Suprapubic skin (tissue), 4 donors: Measurements from ENCODE around the gene TRIM9. TPM values are rescaled to one million over a fixed set of nuclear protein-coding genes. Genes with fewer than 3 reads are reported as not detected.
"Not testable (repeated sequence)": the region's sequence is repeated elsewhere in the genome, so short reads cannot be mapped to it uniquely, and the experiment has no call there.

Experiments used
- DNase-seq, 2 donors: peaks; one replicate each; pipeline ENCODE4 v3.0.0-alpha.2; 2019; ENCODE audit warnings: low spot score in 2 of 2
- H3K27ac ChIP-seq: fragments of 200-600 bp; sonication (generic); one replicate; pipeline ENCODE4 v1.5.1; 2019
- H3K27me3 ChIP-seq: fragments of 200-600 bp; sonication (generic); one replicate; pipeline ENCODE4 v1.5.1; 2019
- H3K36me3 ChIP-seq: fragments of 200-600 bp; sonication (generic); one replicate; pipeline ENCODE4 v1.5.1; 2019
- H3K4me1 ChIP-seq: fragments of 200-600 bp; sonication (generic); one replicate; pipeline ENCODE4 v1.5.1; 2019
- H3K4me3 ChIP-seq: fragments of 200-600 bp; sonication (generic); one replicate; pipeline ENCODE4 v1.5.1; 2019; ENCODE audit warnings: mild to moderate bottlenecking
- H3K9me3 ChIP-seq: fragments of 200-600 bp; sonication (generic); one replicate; pipeline ENCODE4 v1.5.1; 2019
- EP300 ChIP-seq: sonication (generic); formaldehyde crosslinking; IDR thresholded peaks from one replicate; pipeline ENCODE4 v1.6.1; 2017; ENCODE audit warnings: antibody characterized with exemption
- POLR2A ChIP-seq, 2 donors: fragments of 450-650 bp; IDR thresholded peaks; one replicate each; pipeline ENCODE4 v1.6.1; 2017; ENCODE audit warnings: antibody characterized with exemption in 2 of 2, mild to moderate bottlenecking in 2 of 2, moderate library complexity in 2 of 2
- POLR2AphosphoS5 ChIP-seq, 3 donors: sonication (generic); formaldehyde crosslinking; IDR thresholded peaks; one replicate each; pipeline ENCODE4 v1.6.1; 2017; ENCODE audit warnings: antibody characterized with exemption in 3 of 3
- WGBS: methylation state at CpG from one replicate; pipeline ENCODE4 v1.1.5; 2018; 5-methylcytosine and 5-hydroxymethylcytosine counted together
- total RNA-seq, 4 donors: library from RNA; depleted of rRNA; stranded (reverse); fragments of >200 nt; gene quantifications; one replicate each; pipeline ENCODE4 v1.1.0, GENCODE V29; 2016
- TF ChIP-seq, protein P1 (sequence below), 2 donors: fragments of 200-600 bp in 1 of 2; fragments of 450-650 bp in 1 of 2; sonication (generic) in 1 of 2; IDR thresholded peaks; one replicate each; pipeline ENCODE4 v1.5.1; 2016 to 2019; ENCODE audit warnings: antibody characterized with exemption in 2 of 2, mild to moderate bottlenecking in 1 of 2, moderate library complexity in 1 of 2

TRIM9 gene
- total RNA-seq, 4 donors from 2014 or later: 0.45 to 5.0 (median 1.8) TPM

DNA sequence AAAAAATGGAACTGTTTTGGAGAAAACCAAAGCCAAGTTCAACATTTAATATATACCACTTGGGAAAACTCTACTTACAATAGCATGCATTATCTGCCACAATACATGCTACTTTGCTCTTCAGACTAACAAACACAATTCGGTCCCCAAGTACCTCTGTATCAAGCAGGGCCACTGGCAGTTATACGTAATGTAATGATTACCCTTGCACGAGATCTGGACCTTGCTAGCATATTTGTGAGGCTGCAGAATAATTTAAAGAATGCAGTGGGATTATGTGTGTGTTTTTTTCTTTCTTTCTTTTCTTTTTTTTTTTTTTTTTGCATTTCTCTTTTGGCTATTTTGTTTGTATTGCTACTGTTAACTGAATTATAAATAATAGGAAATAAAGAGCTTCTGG lies 127.8 kb downstream of the TRIM9 start:
- Histone ChIP-seq H3K4me1 (peaks cover under 1% of the 10 kb centered on the region), H3K36me3 (no peaks in the 10 kb centered on the region), H3K27ac (no peak overlapping the region), H3K4me3 (no peak overlapping the region), H3K9me3 (no peaks in the 10 kb centered on the region), H3K27me3 (peaks cover 3% of the 10 kb centered on the region)
- DNase-seq: no peak
- WGBS: 44% methylated on average over 3 of the region's 3 CpGs
- TF ChIP-seq POLR2AphosphoS5 (IDR thresholded peaks at IDR 0.05) (no peak), POLR2A (IDR thresholded peaks at IDR 0.05) (no peak), EP300 (no peak)
- TF ChIP-seq, protein P1, sequence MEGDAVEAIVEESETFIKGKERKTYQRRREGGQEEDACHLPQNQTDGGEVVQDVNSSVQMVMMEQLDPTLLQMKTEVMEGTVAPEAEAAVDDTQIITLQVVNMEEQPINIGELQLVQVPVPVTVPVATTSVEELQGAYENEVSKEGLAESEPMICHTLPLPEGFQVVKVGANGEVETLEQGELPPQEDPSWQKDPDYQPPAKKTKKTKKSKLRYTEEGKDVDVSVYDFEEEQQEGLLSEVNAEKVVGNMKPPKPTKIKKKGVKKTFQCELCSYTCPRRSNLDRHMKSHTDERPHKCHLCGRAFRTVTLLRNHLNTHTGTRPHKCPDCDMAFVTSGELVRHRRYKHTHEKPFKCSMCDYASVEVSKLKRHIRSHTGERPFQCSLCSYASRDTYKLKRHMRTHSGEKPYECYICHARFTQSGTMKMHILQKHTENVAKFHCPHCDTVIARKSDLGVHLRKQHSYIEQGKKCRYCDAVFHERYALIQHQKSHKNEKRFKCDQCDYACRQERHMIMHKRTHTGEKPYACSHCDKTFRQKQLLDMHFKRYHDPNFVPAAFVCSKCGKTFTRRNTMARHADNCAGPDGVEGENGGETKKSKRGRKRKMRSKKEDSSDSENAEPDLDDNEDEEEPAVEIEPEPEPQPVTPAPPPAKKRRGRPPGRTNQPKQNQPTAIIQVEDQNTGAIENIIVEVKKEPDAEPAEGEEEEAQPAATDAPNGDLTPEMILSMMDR (IDR thresholded peaks at IDR 0.05): no peak

DNA sequence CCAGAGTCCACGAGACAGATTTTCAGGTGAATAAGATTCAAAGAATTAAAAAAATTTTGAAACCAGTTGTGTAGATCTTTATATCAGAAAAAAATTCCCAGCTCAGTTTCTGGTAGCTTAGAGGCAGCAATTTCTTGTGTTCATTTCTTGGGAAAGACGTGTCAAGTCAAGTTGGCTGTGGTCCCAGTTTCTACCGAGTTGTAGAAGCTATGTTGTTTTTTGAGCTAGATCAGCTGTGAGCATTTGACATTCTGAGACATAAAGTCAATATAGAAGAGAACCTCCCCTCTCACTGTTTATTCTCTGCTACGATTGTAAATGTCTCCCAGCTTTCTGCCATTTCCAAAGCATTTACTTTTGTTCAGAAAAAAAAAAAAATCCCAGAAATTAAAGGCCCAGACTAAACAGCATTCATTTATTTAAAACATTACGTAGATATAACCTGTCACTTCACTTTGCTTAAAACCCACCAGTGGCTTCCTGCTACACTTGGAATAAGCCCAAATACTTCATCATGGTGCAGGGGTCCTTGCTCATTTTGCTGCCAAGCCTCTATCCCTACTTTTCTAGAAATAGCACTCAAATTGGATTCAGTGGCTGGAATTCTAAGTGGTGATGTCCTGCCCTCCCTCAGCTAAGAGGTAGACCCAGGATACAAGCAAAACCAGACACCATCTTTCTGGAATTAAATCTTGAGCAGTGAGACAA lies 130.1 kb downstream of the TRIM9 start:
- Histone ChIP-seq H3K36me3 (no peaks in the 10 kb centered on the region), H3K4me1 (peaks cover 16% of the 10 kb centered on the region), H3K27me3 (peaks cover 2% of the 10 kb centered on the region), H3K4me3 (no peak overlapping the region), H3K9me3 (no peaks in the 10 kb centered on the region), H3K27ac (no peak overlapping the region)
- no peak for TF ChIP-seq EP300
- TF ChIP-seq POLR2A (IDR thresholded peaks at IDR 0.05): no peak
- TF ChIP-seq, protein P1 (IDR thresholded peaks at IDR 0.05): no peak
- TF ChIP-seq POLR2AphosphoS5 (IDR thresholded peaks at IDR 0.05): no peak
- no peak for DNase-seq
- WGBS: 40% methylated on average over 5 of the region's 5 CpGs

DNA sequence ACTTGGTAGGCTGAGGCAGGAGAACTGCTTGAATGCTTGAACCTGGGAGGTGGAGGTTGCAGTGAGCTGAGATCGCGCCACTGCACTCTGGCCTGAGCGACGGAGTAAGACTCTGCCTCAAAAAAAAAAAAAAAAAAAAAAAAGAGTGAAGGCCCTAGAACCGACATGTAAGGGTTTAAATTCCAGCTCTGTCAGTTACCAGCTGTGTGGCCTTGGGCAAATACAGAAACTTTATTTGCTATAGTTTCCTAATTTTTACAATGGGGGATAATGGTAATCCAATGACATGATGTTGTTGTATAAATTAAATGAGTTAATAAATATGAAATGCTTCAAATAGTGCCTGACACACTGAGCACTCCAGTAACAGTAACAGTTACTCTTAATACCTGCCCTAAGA lies 131.0 kb downstream of the TRIM9 start:
- 95% methylated on average over 5 of the region's 5 CpGs for WGBS
- DNase-seq: no peak

DNA sequence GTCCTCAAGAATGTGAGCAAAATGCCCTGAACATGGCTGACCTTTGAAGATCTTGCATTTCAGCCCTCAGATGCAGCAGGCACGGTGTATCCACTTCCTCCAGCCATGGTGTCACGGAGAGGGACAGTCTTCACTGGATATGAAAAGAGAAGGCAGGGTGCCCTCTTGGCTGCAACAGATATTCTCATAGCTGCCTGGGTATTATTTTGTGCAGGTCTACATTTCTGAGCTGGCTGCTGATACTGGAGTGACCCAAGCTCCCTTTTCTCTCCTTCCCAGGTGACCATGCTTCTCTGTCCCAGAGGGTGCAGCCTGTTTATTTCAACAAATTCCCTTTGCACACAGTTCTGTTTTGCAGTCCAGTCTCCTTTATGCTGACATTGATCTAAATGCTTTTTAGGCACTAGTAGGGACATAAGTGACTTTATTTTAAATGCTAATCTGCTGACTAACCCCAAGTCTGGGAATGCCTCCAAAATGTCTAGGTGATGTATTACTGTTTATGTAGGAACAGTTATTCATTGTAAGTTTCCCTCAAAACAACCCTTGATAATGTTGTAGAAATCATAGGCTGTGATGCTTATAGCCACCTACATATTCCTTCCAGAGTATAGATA lies 133.2 kb downstream of the TRIM9 start:
- H3K27ac ChIP-seq: no peak overlapping the region
- DNase-seq: no peak

More for the DNA sequence above, 131.0 kb downstream of the TRIM9 start:
- Histone ChIP-seq H3K36me3 (no peaks in the 10 kb centered on the region), H3K27ac (no peak overlapping the region), H3K27me3 (no peaks in the 10 kb centered on the region), H3K4me1 (peaks cover 16% of the 10 kb centered on the region), H3K9me3 (no peaks in the 10 kb centered on the region), H3K4me3 (no peak overlapping the region)
- TF ChIP-seq POLR2A (IDR thresholded peaks at IDR 0.05): no peak
- TF ChIP-seq POLR2AphosphoS5 (IDR thresholded peaks at IDR 0.05): no peak
- TF ChIP-seq EP300: no peak
- TF ChIP-seq, protein P1 (IDR thresholded peaks at IDR 0.05): no peak

DNA sequence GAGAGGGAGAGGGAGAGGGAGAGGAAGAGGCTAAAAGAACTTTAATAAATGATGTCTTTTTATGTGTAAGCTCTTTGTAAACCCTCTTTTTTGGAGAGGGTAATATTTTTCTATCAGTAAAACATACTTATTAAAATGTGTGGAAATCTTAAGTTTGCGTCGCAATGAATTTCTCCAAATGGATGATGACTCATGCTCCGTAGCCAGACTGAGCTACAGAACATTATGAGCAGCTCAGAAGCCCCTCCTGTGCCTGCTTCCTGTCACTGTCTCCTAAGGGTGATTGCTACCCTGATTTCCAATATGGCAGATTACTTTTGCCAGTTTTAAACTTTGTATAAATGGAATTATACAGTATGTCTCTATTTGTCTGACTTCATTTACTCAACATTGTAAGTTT lies 137.6 kb downstream of the TRIM9 start:
- Histone ChIP-seq H3K4me1 (peaks cover 38% of the 10 kb centered on the region), H3K27me3 (no peaks in the 10 kb centered on the region), H3K9me3 (no peaks in the 10 kb centered on the region), H3K27ac (no peak overlapping the region), H3K4me3 (no peak overlapping the region), H3K36me3 (no peaks in the 10 kb centered on the region)
- 68% methylated on average over 3 of the region's 3 CpGs for WGBS
- DNase-seq: no peak
- TF ChIP-seq POLR2A (IDR thresholded peaks at IDR 0.05) (no peak), EP300 (no peak), POLR2AphosphoS5 (IDR thresholded peaks at IDR 0.05) (no peak)
- TF ChIP-seq, protein P1 (IDR thresholded peaks at IDR 0.05): no peak

More for the DNA sequence above, 133.2 kb downstream of the TRIM9 start:
- TF ChIP-seq, protein P1 (IDR thresholded peaks at IDR 0.05): no peak
- TF ChIP-seq EP300 (no peak), POLR2AphosphoS5 (IDR thresholded peaks at IDR 0.05) (no peak), POLR2A (IDR thresholded peaks at IDR 0.05) (no peak)
- no peaks in the 10 kb centered on the region for H3K36me3 ChIP-seq
- 31% methylated on average over 2 of the region's 2 CpGs for WGBS
- peaks cover 16% of the 10 kb centered on the region for H3K4me1 ChIP-seq
- no peaks in the 10 kb centered on the region for H3K9me3 ChIP-seq
- H3K27me3 ChIP-seq: no peaks in the 10 kb centered on the region
- H3K4me3 ChIP-seq: no peak overlapping the region

DNA sequence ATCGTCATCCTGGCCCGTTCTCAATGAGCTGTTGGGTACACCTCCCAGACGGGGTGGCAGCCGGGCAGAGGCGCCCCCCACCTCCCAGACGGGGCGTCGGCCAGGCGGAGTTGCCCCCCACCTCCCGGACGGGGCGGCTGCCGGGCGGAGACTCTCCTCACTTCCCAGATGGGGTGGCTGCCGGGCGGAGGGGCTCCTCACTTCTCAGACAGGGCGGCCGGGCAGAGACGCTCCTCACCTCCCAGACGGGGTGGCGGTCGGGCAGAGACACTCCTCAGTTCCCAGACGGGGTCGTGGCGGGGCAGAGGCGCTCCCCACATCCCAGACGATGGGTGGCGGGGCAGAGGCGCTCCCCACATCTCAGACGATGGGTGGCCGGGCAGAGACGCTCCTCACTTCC lies 138.5 kb downstream of the TRIM9 start:
- H3K36me3 ChIP-seq, H3K27ac ChIP-seq, H3K27me3 ChIP-seq, H3K4me3 ChIP-seq, DNase-seq, H3K9me3 ChIP-seq: not testable (repeated sequence)
- 84% methylated on average over 31 of the region's 32 CpGs for WGBS
- H3K4me1 ChIP-seq: peaks cover 30% of the 10 kb centered on the region
